ENCODE results near the gene LRCOL1.

DNA sequence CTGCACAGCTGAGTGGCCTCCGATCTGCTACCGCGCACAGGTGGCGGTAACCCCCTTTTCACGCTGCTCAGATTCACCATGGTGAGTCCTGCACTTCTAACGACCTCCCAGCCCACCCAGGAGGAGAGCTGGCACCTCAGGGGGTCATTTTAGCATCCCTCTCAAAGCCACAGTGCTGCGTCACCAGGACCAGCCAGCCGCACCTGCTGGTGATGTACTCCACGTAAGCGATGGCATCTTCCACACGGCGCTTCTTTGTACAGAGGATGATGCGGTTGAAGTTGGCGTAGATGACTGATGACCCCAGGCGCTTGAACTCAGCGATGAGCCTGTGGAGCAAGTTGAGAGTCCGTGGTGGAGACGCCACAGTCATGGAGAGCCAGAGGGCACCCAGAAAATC is 27.4 kb upstream of the LRCOL1 start:
- TF ChIP-seq, protein P1, sequence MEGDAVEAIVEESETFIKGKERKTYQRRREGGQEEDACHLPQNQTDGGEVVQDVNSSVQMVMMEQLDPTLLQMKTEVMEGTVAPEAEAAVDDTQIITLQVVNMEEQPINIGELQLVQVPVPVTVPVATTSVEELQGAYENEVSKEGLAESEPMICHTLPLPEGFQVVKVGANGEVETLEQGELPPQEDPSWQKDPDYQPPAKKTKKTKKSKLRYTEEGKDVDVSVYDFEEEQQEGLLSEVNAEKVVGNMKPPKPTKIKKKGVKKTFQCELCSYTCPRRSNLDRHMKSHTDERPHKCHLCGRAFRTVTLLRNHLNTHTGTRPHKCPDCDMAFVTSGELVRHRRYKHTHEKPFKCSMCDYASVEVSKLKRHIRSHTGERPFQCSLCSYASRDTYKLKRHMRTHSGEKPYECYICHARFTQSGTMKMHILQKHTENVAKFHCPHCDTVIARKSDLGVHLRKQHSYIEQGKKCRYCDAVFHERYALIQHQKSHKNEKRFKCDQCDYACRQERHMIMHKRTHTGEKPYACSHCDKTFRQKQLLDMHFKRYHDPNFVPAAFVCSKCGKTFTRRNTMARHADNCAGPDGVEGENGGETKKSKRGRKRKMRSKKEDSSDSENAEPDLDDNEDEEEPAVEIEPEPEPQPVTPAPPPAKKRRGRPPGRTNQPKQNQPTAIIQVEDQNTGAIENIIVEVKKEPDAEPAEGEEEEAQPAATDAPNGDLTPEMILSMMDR (IDR thresholded peaks at IDR 0.05) = no peak
- no peak for TF ChIP-seq POLR2AphosphoS5 (IDR thresholded peaks at IDR 0.05)
- TF ChIP-seq POLR2A (IDR thresholded peaks at IDR 0.05) = no peak
- no peak for TF ChIP-seq EP300 (IDR thresholded peaks at IDR 0.05)

Measured in stomach (tissue), 4 donors.